NB4 (cell line): ENCODE measurements around the gene VAMP2.
A peak's percentile ranks its signal among the peaks of the same experiment; 100 is the strongest.

Experiments
- MYC ChIP-seq: IDR thresholded peaks from 2 replicates; pipeline ENCODE4 v1.6.1; 2011; ENCODE audit warnings: low read depth, low read length
- POLR2A ChIP-seq: IDR thresholded peaks from 2 replicates; pipeline ENCODE4 v1.6.1; 2011; ENCODE audit warnings: mild to moderate bottlenecking; ENCODE audit not compliant: insufficient read length; ENCODE audit errors: extremely low read depth
- TF ChIP-seq, protein P1 (sequence below): IDR thresholded peaks from one replicate; pipeline ENCODE4 v1.5.1; 2012; ENCODE audit warnings: low read depth, low read length
- TF ChIP-seq, protein P2 (sequence below): IDR thresholded peaks from 2 replicates; pipeline ENCODE4 v1.6.1; 2011; ENCODE audit warnings: low read depth, low read length

DNA sequence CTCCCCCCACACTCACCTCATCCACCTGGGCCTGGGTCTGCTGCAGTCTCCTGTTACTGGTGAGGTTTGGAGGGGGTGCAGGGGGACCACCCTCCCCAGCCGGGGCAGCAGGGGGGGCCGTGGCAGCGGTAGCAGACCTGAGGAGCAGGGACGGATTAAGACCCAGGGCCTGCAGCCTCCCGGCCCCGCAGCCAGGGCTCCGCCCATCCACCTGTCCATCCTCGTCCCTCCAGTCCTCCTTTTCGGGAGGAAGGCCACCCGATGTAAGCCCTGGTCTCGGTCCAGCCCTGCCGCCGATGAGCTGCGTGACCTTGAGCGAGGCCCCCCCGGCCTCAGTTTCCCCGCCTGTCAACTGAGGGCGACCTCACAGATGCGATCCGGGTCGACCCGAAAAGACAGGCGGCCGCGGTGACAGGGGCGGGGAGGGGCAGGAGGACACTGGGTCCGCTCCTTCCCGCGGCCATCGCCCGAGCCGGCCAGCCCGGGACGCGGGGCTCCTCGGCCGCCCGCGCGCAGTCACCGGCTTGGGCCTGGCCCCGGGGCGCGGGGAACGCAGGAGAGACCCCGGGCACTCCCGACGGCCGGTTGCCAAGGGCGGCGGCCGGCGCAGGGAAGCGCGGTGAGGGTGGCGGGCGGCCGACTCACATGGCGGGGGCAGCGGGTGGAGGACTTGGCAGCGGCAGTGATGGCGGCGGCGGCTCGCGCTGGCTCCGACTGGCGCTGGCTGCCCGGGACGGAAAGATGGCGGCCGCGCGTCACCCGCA is at the start of gene VAMP2:
- TF ChIP-seq POLR2A (peak; percentile 47), MYC (no peak)
- TF ChIP-seq, protein P1, sequence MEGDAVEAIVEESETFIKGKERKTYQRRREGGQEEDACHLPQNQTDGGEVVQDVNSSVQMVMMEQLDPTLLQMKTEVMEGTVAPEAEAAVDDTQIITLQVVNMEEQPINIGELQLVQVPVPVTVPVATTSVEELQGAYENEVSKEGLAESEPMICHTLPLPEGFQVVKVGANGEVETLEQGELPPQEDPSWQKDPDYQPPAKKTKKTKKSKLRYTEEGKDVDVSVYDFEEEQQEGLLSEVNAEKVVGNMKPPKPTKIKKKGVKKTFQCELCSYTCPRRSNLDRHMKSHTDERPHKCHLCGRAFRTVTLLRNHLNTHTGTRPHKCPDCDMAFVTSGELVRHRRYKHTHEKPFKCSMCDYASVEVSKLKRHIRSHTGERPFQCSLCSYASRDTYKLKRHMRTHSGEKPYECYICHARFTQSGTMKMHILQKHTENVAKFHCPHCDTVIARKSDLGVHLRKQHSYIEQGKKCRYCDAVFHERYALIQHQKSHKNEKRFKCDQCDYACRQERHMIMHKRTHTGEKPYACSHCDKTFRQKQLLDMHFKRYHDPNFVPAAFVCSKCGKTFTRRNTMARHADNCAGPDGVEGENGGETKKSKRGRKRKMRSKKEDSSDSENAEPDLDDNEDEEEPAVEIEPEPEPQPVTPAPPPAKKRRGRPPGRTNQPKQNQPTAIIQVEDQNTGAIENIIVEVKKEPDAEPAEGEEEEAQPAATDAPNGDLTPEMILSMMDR = no peak
- TF ChIP-seq, protein P2, sequence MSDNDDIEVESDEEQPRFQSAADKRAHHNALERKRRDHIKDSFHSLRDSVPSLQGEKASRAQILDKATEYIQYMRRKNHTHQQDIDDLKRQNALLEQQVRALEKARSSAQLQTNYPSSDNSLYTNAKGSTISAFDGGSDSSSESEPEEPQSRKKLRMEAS = no peak
